ENCODE measurements around the gene UNC5C.

UNC5C gene

GRCh38 chr4:95289028-95289634 is 259.6 kb downstream of the UNC5C start:
- H3K4me3 ChIP-seq (ENCODE audit: low read depth, low read length) = no peak overlapping the region
- TF ChIP-seq CTCF (IDR thresholded peaks at IDR 0.05; ENCODE audit: borderline replicate concordance, insufficient read depth, low read depth, low read length) = no peak

- no peak for TF ChIP-seq CTCF (IDR thresholded peaks at IDR 0.05; ENCODE audit: borderline replicate concordance, insufficient read depth, low read depth, low read length)
- H3K4me3 ChIP-seq (ENCODE audit: low read depth, low read length) = no peak overlapping the region
Observed at GRCh38 chr4:95288552-95288951, 260.2 kb downstream of the UNC5C start.

- no peak for TF ChIP-seq CTCF (IDR thresholded peaks at IDR 0.05; ENCODE audit: borderline replicate concordance, insufficient read depth, low read depth, low read length)
- no peak overlapping the region for H3K4me3 ChIP-seq (ENCODE audit: low read depth, low read length)
Observed at GRCh38 chr4:95285797-95286196, 263.0 kb downstream of the UNC5C start.

GRCh38 chr4:95284655-95285054 is 264.1 kb downstream of the UNC5C start:
- TF ChIP-seq CTCF (IDR thresholded peaks at IDR 0.05; ENCODE audit: borderline replicate concordance, insufficient read depth, low read depth, low read length) = no peak
- H3K4me3 ChIP-seq (ENCODE audit: low read depth, low read length) = no peak overlapping the region

GRCh38 chr4:95283320-95283719 is 265.5 kb downstream of the UNC5C start:
- H3K4me3 ChIP-seq (ENCODE audit: low read depth, low read length) = no peak overlapping the region
- TF ChIP-seq CTCF (IDR thresholded peaks at IDR 0.05; ENCODE audit: borderline replicate concordance, insufficient read depth, low read depth, low read length) = no peak

GRCh38 chr4:95272797-95273196 is 276.0 kb downstream of the UNC5C start:
- no peak overlapping the region for H3K4me3 ChIP-seq (ENCODE audit: low read depth, low read length)
- TF ChIP-seq CTCF (IDR thresholded peaks at IDR 0.05; ENCODE audit: borderline replicate concordance, insufficient read depth, low read depth, low read length) = no peak

- no peak for TF ChIP-seq CTCF (IDR thresholded peaks at IDR 0.05; ENCODE audit: borderline replicate concordance, insufficient read depth, low read depth, low read length)
Observed at GRCh38 chr4:95272036-95272435, 276.7 kb downstream of the UNC5C start.

More at GRCh38 chr4:95272036-95272435, 276.7 kb downstream of the UNC5C start:
- no peak overlapping the region for H3K4me3 ChIP-seq (ENCODE audit: low read depth, low read length)
